Astrocyte of the cerebellum (primary cell): ENCODE data around the gene ZNF285.
"Not testable (repeated sequence)": the region's sequence is repeated elsewhere in the genome, so short reads cannot be mapped to it uniquely, and the experiment has no call there.

Source experiments
- DNase-seq: peaks from one replicate; pipeline ENCODE4 v3.0.0-alpha.2; 2011; ENCODE audit warnings: low read depth
- H3K4me3 ChIP-seq: 2 replicates; pipeline ENCODE4 v1.5.1; 2011; ENCODE audit warnings: mild to moderate bottlenecking, low read depth, low read length, moderate library complexity
- CTCF ChIP-seq: IDR thresholded peaks from 2 replicates; pipeline ENCODE4 v1.5.1; 2012; ENCODE audit warnings: low read length, low read depth, moderate library complexity, mild to moderate bottlenecking; ENCODE audit errors: missing control alignments
- in situ Hi-C: cut with HindIII; loops from 2 replicates; pipeline ENCODE4 v1.10.0; 2017; ENCODE audit warnings: low sequenced_read_pairs

ZNF285 gene

DNA sequence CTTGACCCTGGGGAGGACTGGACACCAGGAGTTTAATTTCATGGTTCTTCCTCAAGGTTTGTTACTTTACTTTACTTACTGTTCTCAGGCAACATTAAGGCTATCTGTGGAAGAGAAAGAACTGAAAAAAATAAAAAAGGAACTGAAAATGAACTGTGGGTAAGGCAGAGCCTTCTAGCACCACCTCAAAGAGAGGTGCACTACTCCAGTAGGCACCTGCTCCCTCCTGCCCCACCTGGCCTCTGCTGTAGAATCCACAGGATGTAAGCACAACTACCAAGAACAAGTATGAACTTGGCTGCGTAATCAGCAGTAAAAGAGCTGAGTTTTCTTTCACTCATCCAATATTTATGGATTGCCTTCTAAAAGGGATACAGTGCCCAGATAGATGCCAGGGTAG lies 57.2 kb downstream of the ZNF285 start:
- no peak for TF ChIP-seq CTCF
- DNase-seq: no peak
- no peak overlapping the region for H3K4me3 ChIP-seq
- in situ Hi-C loops: no loop called here

DNA sequence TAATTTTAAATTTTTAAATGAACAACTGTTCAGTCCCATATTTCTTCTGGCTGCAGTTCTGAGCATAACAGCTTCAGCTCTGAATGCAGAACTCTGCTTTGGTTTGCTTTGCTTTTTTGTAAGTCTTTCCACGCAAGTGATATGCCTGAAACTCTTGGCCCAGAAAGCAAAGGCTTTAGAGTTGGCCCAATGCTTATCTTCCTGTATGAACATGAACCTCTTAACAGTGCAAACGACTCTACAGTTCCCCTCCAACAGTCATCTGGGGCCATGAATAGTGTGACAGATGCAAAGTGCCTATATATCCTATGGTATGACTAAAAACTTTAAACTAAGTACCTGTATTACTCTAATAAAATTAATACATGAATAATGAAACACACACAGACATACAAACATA lies 59.6 kb downstream of the ZNF285 start:
- TF ChIP-seq CTCF: no peak
- in situ Hi-C loops: no loop called here
- DNase-seq: no peak
- H3K4me3 ChIP-seq: no peak overlapping the region

DNA sequence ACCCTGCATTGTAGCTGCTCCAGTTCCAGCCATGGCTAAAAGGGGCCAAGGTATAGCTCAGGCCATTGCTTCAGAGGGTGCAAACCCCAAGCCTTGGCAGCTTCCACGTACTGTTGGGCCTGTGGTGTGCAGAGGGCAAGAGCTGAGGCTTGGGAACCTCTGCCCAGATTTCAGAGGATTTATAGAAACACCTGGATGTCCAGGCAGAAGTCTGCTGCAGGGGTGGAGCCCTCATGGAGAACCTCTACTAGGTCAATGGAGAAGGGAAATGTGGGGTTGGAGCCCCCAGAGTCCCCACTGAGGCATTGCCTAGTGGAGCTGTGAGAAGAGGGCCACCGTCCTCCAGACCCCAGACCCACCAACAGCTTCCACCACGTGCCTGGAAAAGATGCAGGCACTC lies 66.8 kb downstream of the ZNF285 start:
- H3K4me3 ChIP-seq, in situ Hi-C loops, DNase-seq: not testable (repeated sequence)
